ENCODE measurements around the gene OR4K1.
A peak's percentile ranks its signal among the peaks of the same experiment; 100 is the strongest.
"Not testable (repeated sequence)": the region's sequence is repeated elsewhere in the genome, so short reads cannot be mapped to it uniquely, and the experiment has no call there.

Gene OR4K1

GRCh38 chr14:19930617-19931016, at the start of gene OR4K1:
OR4K1 (plus strand) TSS chr14:19930917; CDS start chr14:19935667, 4,750 bp downstream.
- peak; percentile 13 for FAIRE-seq

- no peak for FAIRE-seq
Measured at GRCh38 chr14:19895282-19895681, 35.4 kb upstream of the OR4K1 start.

GRCh38 chr14:19900999-19901398, 29.7 kb upstream of the OR4K1 start:
- FAIRE-seq, result no peak

GRCh38 chr14:19902409-19902808, 28.3 kb upstream of the OR4K1 start:
- no peak for FAIRE-seq

- FAIRE-seq, result peak; percentile 43
Measured at GRCh38 chr14:19906665-19907064, 24.1 kb upstream of the OR4K1 start.

- no peak for FAIRE-seq
Measured at GRCh38 chr14:19911114-19911513, 19.6 kb upstream of the OR4K1 start.

- no peak for FAIRE-seq
Measured at GRCh38 chr14:19917243-19917642, 13.5 kb upstream of the OR4K1 start.

- no peak for FAIRE-seq
Measured at GRCh38 chr14:19917955-19918518, 12.7 kb upstream of the OR4K1 start.

- no peak for FAIRE-seq
Measured at GRCh38 chr14:19918553-19919264, 12.0 kb upstream of the OR4K1 start.

- no peak for FAIRE-seq
Measured at GRCh38 chr14:19920021-19920657, 10.6 kb upstream of the OR4K1 start, which contains the start of gene OR4K5. OR4K5 (plus strand) TSS chr14:19920607; CDS start chr14:19920607, 0 bp downstream.

- FAIRE-seq, result no peak
Measured at GRCh38 chr14:19941668-19942067, 11.0 kb downstream of the OR4K1 start.

- FAIRE-seq, result no peak
Measured at GRCh38 chr14:19947413-19948090, 16.8 kb downstream of the OR4K1 start.

GRCh38 chr14:19949218-19949617, 18.5 kb downstream of the OR4K1 start:
- no peak for FAIRE-seq

GRCh38 chr14:19969735-19970134, 39.0 kb downstream of the OR4K1 start:
- not testable (repeated sequence) for FAIRE-seq

GRCh38 chr14:19974844-19975243, 44.1 kb downstream of the OR4K1 start:
- no peak for FAIRE-seq

- no peak for FAIRE-seq
Measured at GRCh38 chr14:19975291-19975690, 44.6 kb downstream of the OR4K1 start, which contains the start of gene OR4K15. OR4K15 (plus strand) TSS chr14:19975591; CDS start chr14:19975591, 0 bp downstream.

Measured in islet of Langerhans (tissue), 1 donor.